GM19023 (cell line): Measurements from ENCODE around the gene CPT1B.
"Not testable (repeated sequence)": the region's sequence is repeated elsewhere in the genome, so short reads cannot be mapped to it uniquely, and the experiment has no call there.

Source experiments
- ATAC-seq: cut with Tn5 transposase; IDR thresholded peaks from one replicate; pipeline ENCODE4 v1.9.1; 2021; ENCODE audit warnings: mild to moderate bottlenecking, moderate library complexity; ENCODE audit not compliant: unreplicated experiment

The CPT1B gene

GRCh38 chr22:50577987-50578775 lies at the start of gene CPT1B:
TSS of gene CPT1B (minus strand) at chr22:50578427. CDS start at chr22:50577915, 512 bp downstream.
- ATAC-seq: no peak

DNA sequence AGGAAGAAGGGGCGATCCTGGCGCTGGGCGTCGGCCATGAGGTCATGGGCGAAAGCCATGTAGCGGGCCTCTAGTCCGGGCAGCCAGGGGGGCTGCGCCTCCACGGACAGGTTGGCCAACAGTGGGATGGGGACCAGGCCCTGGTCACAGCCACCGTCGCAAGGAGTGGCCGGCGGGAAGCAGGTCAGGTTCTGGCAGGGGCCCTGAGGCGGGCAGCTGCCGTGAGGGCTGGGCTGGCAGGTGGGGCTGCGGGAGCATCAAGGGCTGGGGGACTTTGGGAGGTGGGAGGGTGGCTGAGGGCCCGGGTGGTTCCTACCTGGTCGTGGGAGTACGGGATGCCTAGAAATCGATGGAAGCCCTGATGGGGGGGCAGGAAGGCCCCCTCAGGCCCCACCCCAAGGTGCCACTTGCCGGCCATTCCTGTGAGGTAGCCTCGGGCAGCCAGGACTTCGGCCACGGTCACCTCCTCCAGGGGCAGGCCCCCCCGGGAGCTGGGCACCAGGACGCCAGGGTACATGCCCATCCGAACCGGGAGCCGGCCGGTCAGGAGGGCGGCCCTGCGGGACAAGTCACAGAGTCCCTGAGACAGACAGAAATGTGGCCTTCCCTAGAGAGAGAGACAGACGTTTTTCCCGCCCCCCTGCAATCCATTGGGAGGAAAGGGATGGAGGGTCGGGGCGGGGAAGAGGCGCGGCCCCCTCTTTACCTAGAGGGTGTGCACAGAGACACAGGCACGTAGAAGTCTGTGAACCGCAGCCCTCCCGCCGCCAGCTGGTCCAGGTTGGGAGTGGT lies 48.8 kb upstream of the CPT1B start:
- no peak for ATAC-seq

DNA sequence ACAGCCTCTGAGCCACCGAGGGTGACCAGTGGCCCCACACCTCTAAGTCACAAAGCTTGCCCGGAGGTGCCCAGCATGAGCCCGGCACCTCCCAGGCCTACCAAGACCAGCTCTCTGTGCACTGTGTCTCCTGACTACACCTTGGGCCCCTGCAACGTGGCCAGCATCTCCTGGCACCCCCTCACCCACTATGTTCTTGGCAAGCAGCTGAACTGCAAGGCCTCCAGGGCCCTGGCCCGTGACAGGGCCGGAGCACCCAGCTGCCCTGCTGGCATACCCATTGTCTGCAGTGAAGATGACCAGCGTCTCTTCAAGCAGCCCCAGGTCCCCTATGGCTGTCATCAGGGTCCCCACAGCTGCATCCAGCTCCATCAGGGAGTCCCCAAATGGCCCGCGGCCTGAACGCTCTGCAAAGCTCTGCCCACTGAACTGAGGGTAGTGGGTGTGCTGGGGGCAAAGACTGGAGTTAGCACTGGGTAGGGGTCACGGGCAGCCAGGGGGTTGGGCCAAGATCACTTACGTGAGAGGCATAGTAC lies 48.2 kb upstream of the CPT1B start:
- no peak for ATAC-seq

GRCh38 chr22:50625568-50626313 lies 47.5 kb upstream of the CPT1B start:
- no peak for ATAC-seq

- no peak for ATAC-seq
Measured at GRCh38 chr22:50625131-50625567, 46.9 kb upstream of the CPT1B start.

DNA sequence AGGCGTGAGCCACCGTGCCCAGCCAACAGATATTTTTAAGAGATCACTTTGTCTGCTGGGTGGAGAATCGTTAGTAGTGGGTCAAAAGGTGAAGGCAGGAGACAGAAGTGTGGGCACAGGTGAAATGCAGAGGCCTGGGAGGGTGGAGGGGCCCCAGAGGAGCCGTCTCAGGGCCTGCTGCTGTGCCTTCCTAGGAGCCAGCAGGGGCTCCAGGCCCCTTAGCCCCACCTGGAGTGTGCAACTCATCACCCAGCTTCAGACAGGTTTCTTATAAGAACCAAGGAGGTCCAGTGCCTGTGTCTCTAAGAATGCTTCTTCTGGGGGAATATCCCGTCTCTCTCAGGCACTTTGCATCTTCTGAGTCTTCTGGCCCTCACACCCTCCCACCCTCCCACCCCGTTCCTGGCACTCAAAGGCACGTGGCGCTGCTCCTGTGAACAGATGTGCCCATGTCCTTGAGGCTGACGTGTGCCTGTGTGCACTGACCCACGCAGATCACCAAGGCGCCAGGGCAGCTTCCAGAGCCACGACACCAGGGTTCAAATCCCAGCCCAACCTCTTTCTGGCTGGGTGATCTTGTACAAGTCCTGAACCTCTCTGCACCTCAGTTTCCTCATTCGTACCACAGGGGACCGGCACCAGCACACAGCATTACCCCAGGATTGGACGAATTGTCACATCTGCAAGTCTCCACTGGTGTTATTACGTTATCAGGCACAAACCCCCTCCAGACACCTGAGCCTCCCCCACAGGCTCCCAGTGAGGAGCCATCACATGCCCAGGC lies 46.3 kb upstream of the CPT1B start:
- no peak for ATAC-seq

DNA sequence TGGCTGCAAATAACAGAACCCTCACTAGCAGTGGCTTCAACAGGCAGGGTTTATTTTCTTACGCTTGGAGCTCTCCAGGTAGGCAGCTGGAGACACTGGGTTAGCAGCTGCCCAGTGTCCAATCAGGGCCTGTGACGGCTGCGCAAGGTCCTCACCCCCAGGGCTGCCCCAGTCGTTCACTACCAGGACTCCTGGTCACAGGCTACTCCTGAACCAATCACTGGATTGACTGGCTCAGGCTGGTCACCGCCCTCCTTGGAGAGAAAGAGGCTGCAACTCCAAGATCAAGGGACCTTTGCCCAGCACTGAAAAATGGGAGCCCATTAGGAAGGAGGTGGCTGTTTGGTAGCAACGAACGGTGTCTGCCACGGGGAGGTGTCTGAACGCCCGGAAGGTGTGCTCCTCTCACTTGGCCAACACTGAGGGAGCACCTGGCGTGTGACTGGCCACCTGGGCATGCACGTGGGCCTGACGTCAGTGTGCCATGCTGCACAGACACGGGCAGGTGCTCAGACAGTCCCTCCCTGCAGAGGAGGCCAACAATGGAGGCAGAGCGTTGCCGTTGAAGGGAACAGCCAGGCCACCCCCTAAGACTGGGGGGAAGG lies 44.6 kb upstream of the CPT1B start:
- no peak for ATAC-seq

DNA sequence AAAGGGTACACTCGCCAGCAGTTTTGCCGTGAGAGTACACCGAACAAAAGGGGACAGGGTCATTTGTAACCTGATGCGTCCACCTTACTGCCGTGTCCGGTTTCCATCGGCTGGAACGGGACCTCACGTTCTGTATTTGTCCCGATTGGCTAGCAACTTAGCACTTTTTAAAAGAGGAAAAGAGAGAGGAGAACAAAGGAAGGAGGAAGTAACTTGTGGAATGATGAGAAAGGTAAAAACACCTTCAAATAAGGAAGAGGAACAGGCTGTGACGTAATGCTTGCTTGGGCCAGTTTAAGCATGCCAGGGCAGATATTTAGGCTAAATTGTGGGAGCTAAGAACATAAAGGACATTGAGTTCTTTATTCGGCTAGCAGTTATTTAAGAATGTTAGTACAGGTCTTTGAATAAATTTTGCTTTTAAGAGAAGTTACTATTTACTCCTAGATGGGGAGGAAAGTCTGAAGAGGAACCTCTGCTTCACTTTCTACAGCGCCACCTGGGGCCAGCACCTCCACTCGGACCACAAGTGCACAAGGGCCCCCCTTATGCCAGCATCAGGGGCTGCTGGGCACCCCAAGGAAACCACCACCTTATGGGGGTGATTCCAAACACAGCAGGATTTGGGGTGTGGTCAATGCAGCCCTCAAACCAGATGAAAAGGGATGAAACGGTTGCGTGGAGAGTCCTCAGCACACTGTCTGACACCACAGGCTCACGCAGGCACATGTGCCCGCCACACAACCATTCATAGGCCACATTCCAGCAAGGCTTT lies 43.9 kb upstream of the CPT1B start:
- ATAC-seq: no peak

GRCh38 chr22:50621356-50621880 lies 43.2 kb upstream of the CPT1B start:
- ATAC-seq: peak; percentile 43

- peak; percentile 47 for ATAC-seq
Measured at GRCh38 chr22:50620593-50621355, 42.5 kb upstream of the CPT1B start.

- ATAC-seq: not testable (repeated sequence)
Measured at GRCh38 chr22:50614296-50614695, 36.1 kb upstream of the CPT1B start.

GRCh38 chr22:50613291-50613981 lies 35.2 kb upstream of the CPT1B start:
- ATAC-seq: no peak

DNA sequence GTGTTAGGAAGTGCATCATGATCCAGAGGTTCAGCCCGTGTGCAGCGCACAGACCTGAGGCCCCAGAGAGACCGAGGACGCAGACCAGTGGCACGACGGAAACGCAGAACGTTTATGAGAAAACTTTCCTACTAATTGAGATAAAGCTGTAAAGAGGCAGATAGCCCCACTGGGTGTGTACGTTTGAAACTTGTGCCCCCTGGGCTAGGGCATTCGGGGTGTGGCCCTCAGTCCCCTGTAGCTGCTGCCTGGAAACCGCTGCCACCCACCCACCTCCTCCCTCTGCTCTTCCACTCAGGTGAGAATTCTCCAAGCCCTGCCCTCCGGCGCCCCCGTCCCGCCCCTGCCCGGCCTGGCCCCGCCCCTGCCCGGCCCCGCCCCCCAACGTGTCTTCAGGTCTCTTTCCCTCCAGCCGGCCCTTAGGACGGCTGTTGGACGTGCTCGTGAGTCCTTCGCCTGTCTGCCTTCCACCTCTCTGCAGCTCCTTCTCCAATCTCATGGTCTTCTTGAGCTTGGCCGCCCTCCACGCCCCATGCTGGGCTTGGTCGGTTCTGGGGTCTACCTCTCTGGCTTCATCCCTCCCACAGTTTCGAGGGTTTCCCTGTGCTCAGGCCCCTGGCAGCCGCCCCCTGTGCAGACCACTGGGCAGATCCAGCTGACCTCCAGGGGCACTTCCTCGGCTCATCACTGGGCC lies 34.4 kb upstream of the CPT1B start:
- no peak for ATAC-seq

GRCh38 chr22:50612168-50612527 lies 33.9 kb upstream of the CPT1B start:
- ATAC-seq: no peak

- no peak for ATAC-seq
Measured at GRCh38 chr22:50611341-50612060, 33.3 kb upstream of the CPT1B start.

DNA sequence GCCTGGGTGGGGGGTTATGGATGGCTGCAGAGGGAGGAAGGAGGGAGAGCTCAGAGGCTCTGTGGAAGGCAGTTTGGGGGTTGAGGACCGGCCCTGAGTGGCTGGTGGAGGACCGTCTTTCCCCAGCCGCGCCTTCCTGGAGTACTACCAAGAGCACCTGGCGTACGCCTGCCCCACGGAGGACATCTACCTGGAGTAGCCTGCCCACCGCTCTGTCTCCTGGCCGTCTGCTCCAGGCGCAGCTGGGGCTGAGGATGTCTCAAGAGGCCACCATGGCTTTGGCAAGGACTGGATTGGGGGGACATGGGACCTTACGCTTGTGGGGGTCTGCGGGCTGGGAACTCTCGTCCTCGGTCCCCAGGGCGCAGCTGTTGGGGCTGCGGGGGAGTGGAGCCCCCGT lies 32.4 kb upstream of the CPT1B start:
- no peak for ATAC-seq
